Measurements from ENCODE around the gene RBM23. TPM values are rescaled to one million over a fixed set of nuclear protein-coding genes. Genes with fewer than 3 reads are reported as not detected.
"Not testable (repeated sequence)": the region's sequence is repeated elsewhere in the genome, so short reads cannot be mapped to it uniquely, and the experiment has no call there.

Gene RBM23
- 100 to 1,000 TPM in 2 of 3 donors, 10 to 100 TPM in 1; 86.4 to 120 (median 108) TPM for total RNA-seq
- total RNA-seq (2013), result 121 TPM

GRCh38 chr14:22918804-22919600 lies at the start of gene RBM23:
Gene RBM23 (minus strand): TSS chr14:22919149.
- H3K36me3 ChIP-seq (ENCODE audit: control insufficient read depth, insufficient read depth, low read length), result peaks cover 17% of the 10 kb centered on the region
- peak within 1 kb of the TSS; percentile 64 for H3K4me3 ChIP-seq (ENCODE audit: low read length)
- H3K27ac Mint-ChIP-seq, result peak within 1 kb of the TSS; percentile 100

GRCh38 chr14:22966783-22967269 lies 47.9 kb upstream of the RBM23 start:
- WGBS (ENCODE audit: insufficient coverage), result 96% methylated on average over 3 of the region's 4 CpGs

More at GRCh38 chr14:22918804-22919600, at the start of gene RBM23:
- Mint-ChIP-seq H3K27me3 (ENCODE audit: low read depth in 2 of 2) (peaks cover 0 to 3% of the 10 kb centered on the region in 2 donors), H3K4me1 (peaks cover 25 to 30% of the 10 kb centered on the region in 2 donors), H3K4me3 (peak within 1 kb of the TSS; percentile 99), H3K9me3 (no peaks in the 10 kb centered on the region), H3K36me3 (no peaks in the 10 kb centered on the region)
- DNase-seq, result peak; percentile 99 to 100
- Histone ChIP-seq H3K27ac (ENCODE audit: low read length) (peak within 1 kb of the TSS; percentile 96), H3K9me3 (ENCODE audit: control insufficient read depth, insufficient read depth, low read length) (no peaks in the 10 kb centered on the region), H3K27me3 (ENCODE audit: control insufficient read depth, insufficient read depth, low read length) (no peaks in the 10 kb centered on the region), H3K4me1 (ENCODE audit: control insufficient read depth, insufficient read depth, low read length) (peaks cover 21% of the 10 kb centered on the region)
- under 1% methylated on average over 46 of the region's 46 CpGs for WGBS (ENCODE audit: insufficient coverage)
- ATAC-seq, result peak; percentile 86 to 97 (median 91)
- intact Hi-C loops (cut with micrococcal nuclease), result loop anchor here (1.0 to 10.0 kb wide), 9 partner anchors 10 to 994 kb away; partner anchors contain the start of genes DAD1, OXA1L, PABPN1 and PRMT5
- TF ChIP-seq CTCF (IDR thresholded peaks at IDR 0.05), result no peak

GRCh38 chr14:22965916-22966782 lies 47.2 kb upstream of the RBM23 start:
- H3K27ac Mint-ChIP-seq; H3K27ac ChIP-seq (ENCODE audit: low read length); H3K27me3 ChIP-seq (ENCODE audit: control insufficient read depth, insufficient read depth, low read length); H3K36me3 Mint-ChIP-seq; H3K27me3 Mint-ChIP-seq (ENCODE audit: low read depth in 2 of 2); H3K36me3 ChIP-seq (ENCODE audit: control insufficient read depth, insufficient read depth, low read length); H3K4me3 ChIP-seq (ENCODE audit: low read length); H3K9me3 ChIP-seq (ENCODE audit: control insufficient read depth, insufficient read depth, low read length); DNase-seq; H3K4me3 Mint-ChIP-seq; ATAC-seq; H3K4me1 Mint-ChIP-seq; H3K9me3 Mint-ChIP-seq; intact Hi-C loops (cut with micrococcal nuclease); H3K4me1 ChIP-seq (ENCODE audit: control insufficient read depth, insufficient read depth, low read length): not testable (repeated sequence)
- 84% methylated on average over 12 of the region's 15 CpGs for WGBS (ENCODE audit: insufficient coverage)

More at GRCh38 chr14:22966783-22967269, 47.9 kb upstream of the RBM23 start:
- no peak overlapping the region for H3K4me3 Mint-ChIP-seq
- no peak overlapping the region for H3K4me3 ChIP-seq (ENCODE audit: low read length)
- H3K36me3 Mint-ChIP-seq, result no peaks in the 10 kb centered on the region
- H3K9me3 Mint-ChIP-seq, result no peaks in the 10 kb centered on the region
- H3K9me3 ChIP-seq (ENCODE audit: control insufficient read depth, insufficient read depth, low read length), result no peaks in the 10 kb centered on the region
- no peak for TF ChIP-seq CTCF (IDR thresholded peaks at IDR 0.05)
- no peaks in the 10 kb centered on the region for H3K4me1 Mint-ChIP-seq
- intact Hi-C loops (cut with micrococcal nuclease), result no loop called here
- H3K27ac Mint-ChIP-seq, result no peak overlapping the region
- no peaks in the 10 kb centered on the region for H3K4me1 ChIP-seq (ENCODE audit: control insufficient read depth, insufficient read depth, low read length)
- no peaks in the 10 kb centered on the region for H3K27me3 ChIP-seq (ENCODE audit: control insufficient read depth, insufficient read depth, low read length)
- ATAC-seq, result no peak
- no peak overlapping the region for H3K27ac ChIP-seq (ENCODE audit: low read length)
- DNase-seq, result no peak
- no peaks in the 10 kb centered on the region for H3K36me3 ChIP-seq (ENCODE audit: control insufficient read depth, insufficient read depth, low read length)
- H3K27me3 Mint-ChIP-seq (ENCODE audit: low read depth in 2 of 2), result no peaks in the 10 kb centered on the region

All from natural killer cell (primary cell).